IPS-NIHi11 (cell line): ENCODE measurements around the gene JPT1.
"Not testable (repeated sequence)": the region's sequence is repeated elsewhere in the genome, so short reads cannot be mapped to it uniquely, and the experiment has no call there.

Source experiments
- DNase-seq: peaks from one replicate; pipeline ENCODE4 v3.0.0; 2012; ENCODE audit warnings: mixed read lengths, low spot score

Gene JPT1

GRCh38 chr17:75154195-75155106, at the start of gene JPT1:
JPT1 (minus strand) TSS chr17:75154512; CDS start chr17:75154397, 115 bp downstream.
- DNase-seq = peak; percentile 98

DNA sequence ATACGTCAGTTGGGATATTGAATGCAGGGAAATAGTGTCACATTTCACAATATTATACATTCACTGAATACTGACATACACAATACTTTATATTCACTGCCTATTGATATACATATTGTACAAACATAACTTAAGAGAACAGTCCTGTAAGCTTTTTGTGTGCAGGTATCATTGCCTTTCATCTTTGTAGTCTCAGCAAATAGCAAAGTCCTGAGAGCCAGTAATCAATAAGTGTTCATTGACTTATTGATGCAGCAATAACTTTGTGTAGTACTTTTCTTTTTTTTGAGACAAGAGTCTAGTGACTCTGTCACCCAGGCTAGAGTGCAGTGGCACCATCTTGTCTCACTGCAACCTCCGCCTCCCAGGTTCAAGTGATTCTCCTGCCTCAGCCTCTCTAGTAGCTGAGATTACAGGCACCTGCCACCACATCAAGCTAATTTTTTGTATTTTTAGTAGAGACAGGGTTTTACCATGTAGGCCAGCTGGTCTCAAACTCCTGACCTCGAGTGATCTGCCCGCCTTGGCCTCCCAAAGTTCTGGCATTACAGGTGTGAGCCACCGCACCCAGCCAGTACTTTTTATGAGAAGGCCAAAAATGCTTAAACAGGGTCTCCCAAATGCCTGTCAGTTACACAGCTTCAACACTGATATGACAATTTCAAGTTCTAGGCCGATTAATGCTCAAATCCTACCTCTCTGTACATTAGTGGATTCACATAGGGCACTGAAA, 45.7 kb upstream of the JPT1 start:
- DNase-seq = no peak

GRCh38 chr17:75194879-75195278, 40.6 kb upstream of the JPT1 start:
- no peak for DNase-seq

DNA sequence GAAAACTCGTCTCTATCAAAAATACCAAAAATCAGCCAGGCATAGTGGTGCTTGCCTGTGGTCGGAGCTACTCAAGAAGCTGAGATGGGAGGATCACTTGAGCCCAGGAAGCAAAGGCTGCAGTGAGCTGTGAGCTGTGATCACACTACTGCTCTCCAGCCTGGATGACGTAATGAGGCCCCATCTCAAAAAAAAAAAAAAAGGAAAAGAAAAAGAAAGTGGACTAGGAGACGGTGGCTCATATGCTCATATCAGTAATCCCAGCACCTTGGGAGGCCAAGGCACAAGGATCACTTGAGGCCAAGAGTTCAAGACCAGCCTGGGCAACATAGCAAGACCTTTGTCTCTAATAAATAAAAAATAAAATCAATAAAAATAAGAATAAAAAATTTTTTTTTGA, 37.3 kb upstream of the JPT1 start:
- DNase-seq = no peak

DNA sequence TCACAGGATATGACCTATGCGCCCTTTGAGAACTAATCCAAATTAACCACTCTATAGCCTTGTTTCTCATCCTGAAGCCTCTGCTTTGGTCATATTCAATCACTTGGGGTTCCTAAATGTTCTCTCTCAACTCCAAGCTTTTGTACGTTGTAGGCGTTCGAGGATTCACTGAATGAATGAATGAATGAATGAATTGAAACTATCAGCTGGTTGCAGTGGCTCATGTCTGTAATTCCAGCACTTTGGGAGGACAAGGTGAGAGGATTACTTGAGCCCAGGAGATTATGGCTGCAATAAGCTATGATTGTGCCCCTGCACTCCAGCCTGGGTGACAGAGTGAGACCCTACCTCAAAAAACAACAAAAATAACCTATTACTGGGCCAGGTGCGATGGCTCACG, 34.3 kb upstream of the JPT1 start:
- no peak for DNase-seq

DNA sequence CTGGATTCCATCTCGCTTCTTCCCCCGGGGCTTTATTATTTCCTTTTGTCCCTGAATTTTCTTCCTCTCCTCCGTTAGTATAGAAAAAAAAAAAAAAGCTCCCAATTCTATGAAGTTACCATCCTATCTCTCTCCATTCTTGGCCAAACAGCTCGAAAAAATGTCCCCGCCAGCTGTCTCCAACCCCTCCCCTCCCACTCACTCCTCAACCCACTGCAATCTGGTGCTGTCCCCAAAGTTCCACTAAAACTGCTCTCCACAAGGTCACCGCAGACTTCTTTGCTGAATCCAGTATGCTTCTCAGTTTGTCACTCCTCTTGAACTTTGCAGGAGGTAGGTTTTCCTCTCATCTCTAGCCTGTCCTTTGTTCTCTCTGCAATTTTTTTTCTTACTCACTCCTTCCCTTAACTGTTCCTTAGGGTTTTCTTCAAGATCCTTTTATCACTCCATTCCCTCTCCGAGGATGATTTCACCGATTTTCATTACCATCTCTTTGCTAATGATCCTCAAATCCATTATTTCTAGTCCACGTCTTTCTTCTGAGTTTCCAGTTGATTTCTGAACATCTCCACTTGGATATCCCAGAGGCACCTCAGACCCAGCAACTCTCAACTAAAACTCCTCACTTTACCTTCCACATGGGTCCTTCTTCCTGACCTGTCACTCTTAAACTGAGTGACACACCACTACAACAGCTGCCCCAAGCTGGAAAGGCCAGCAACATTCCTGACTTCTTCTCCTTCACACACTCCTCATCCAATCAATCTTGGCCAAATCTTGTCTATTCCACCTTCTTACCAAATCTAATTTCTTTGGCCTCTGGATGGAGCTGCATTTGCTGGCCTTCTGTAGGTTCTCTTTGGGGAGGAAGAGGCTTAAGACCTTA, 29.9 kb upstream of the JPT1 start:
- DNase-seq = no peak

DNA sequence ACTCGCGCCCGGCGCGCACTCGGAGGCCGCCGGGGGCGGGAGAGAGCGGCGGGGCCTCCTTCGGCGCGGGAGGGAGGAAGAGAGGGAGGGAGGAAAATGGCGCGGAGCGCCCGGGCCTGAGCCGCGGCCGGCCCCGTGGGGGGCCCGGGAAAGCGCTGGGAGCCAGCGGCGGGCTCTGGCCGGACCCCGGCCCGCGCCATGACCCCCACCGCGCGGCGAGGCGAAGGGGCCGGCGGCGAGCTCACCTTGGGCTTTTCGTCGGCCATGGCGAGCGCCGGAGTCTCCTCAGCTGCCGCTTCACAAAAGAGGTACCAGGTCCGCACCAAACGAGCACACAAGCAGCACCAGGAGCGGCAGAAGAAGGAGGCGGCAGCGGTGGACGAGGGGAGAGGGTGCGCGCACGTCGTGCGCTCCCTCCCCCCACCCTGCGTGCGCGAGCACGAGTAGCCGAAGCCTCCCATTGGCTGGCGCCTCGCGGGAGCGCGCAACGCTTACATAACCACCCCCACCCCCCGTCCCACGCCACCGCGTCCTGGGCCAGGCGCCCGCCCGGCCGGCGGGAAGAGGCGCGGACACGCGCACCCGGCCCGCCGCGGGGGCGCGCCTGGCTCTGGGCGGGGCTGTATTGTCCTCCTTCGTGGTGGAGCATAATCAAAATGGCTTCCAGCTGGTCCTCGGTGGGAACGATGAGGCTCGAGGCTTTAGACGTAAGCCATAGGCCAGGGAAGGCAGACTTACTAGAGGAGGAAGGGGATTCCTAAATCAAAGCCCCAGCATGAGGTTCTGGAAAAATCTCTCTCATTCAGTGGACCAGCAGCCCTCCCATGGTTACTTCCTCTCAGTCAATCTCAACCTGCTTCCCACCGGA, 28.5 kb upstream of the JPT1 start, which contains the start of gene SUMO2:
TSS of gene SUMO2 (minus strand) at position 391 of the 868 bp plus-strand sequence. CDS start at position 266, 125 bp downstream.
- peak; percentile 100 for DNase-seq

- DNase-seq = no peak
Observed at GRCh38 chr17:75182319-75182568, 27.9 kb upstream of the JPT1 start.

- no peak for DNase-seq
Observed at GRCh38 chr17:75181608-75182318, 27.5 kb upstream of the JPT1 start.

- DNase-seq = no peak
Observed at GRCh38 chr17:75181110-75181509, 26.8 kb upstream of the JPT1 start.

DNA sequence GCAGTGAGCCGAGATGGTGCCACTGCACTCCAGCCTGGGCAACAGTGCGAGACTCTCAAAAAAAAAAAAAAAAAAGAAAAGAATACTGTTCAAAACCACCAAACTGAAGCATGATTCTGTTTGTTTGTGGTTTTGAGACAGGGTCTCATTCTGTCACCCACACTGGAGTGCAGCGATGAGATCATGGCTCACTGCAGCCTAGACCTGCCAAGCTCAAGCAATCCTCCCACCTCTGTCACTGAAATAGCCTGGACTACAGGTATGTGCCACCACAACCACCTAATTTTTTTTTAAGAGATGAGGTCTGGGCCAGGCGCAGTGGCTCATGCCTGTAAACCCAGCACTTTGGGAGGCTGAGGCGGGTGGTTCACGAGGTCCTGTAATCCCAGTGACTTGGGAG, 24.1 kb upstream of the JPT1 start:
- DNase-seq = no peak

DNA sequence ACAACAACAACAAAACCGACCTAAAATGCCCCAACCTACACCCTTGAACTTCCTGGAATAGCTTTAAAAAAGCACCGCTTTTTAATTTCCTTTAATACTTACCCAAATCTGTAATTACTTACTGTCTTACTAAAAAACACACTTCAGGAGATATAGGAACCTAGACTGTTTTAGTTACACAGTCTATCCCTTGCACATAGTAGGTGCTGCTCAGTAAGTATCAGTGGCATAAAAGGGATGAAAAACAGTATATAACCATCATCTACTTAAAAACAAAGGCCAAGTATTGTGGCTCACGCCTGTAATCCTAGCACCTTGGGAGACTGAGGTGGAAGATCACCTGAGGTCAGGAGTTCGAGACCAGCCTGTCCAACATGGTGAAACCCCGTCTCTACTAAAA, 22.3 kb upstream of the JPT1 start:
- no peak for DNase-seq

DNA sequence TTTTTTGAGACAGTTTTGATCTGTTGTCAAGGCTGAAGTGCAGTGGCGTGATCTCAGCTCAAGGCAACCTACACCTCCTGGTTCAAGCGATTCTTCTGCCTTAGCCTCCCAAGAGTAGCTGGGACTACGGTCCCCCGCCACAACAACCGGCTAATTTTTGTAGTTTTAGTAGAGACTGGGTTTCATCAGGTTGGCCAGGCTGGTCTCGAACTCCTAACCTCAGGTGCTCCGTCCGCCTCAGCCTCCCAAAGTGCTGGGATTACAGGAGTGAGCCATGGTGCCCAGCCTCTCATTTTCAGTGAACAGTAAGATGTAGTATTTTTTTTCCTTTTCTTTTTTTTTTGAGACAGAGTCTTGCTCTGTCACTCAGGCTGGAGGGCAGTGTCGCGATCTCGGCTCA, 20.7 kb upstream of the JPT1 start:
- DNase-seq = no peak

DNA sequence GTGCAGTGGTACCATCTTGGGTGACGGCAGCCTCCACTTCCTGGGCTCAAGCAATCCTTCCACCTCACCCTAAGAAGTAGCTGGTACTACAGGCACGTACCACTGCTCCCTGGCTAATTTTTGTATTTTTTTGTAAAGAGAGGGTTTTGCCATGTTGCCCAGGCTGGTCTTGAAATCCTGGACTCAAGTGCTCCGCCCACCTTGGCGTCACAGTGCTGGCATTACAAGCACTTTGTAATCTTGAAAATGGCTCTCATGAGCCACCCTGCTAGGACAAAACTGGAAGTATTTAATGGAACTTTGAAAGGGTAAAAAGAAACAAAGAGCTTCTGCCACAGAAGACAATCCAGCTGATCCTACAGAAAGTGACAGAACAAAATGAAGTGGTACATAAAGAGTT, 19.2 kb upstream of the JPT1 start:
- DNase-seq = no peak

DNA sequence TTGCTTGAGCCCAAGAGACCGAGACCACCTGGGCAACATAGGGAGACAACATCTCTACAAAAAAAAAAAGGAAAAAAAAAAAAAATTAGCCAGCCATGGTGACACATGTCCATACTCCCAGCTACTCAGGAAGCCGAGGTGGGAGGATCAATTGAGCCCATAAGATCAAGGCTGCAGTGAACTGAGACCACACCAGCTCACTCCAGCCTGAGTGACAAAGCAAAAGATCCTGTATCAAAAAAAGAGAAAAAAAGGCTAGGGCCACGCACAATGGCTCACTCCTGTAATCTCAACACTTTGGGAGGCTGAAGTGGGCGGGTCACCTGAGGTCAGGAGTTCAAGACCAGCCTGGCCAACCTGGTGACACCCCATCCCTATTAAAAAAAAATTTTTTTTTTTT, 14.7 kb upstream of the JPT1 start:
- DNase-seq = no peak

DNA sequence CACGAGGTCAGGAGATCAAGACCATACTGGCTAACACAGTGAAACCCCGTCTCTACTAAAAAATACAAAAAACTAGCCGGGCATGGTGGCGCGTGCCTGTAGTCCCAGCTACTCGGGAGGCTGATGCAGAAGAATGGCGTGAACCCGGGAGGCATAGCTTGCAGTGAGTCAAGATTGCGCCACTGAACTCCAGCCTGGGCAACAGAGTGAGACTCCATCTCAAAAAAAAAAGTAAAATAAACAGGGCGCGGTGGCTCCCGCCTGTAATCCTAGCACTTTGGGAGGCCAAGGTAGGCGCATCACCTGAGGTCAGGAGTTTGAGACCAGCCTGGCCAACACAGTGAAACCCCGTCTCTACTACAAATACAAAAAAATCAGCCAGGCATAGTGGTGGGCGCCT, 10.3 kb upstream of the JPT1 start:
- DNase-seq = not testable (repeated sequence)

DNA sequence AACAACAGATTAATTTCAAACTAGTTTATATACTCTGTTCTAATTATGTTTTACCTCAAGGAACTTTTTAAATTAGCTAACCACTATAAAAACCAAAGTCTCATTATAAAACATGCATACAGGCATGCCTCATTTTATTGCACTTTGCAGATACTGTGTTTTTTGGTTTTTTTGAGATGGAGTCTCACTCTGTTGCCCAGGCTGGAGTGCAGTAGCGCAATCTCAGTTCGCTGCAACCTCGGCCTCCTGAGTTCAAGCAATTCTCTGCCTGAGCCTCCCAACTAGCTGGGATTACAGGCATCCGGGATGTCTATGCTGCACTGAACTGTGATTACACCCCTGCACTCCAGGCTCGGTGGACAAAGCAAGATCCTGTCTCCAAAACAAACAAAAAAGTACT, 8.8 kb upstream of the JPT1 start:
- DNase-seq = no peak

DNA sequence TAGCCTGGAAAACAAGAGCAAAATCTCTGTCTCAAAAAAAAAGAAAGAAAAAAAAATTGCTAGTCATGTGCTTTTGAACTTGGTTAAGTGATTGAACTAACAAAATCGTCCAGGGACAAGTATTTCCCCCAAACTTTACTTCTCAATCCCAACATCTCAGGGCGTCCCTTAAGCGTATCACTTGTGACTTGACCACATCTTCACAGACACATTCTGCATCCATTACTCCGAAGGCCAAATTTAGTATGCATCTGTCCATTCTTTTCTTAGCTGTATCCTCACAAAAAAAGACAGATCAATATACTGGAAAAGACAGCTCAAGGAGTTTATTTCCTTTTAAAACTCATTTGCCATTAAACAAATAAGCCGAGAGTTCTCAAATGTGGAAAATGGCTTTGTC, 5.9 kb upstream of the JPT1 start:
- DNase-seq = no peak

DNA sequence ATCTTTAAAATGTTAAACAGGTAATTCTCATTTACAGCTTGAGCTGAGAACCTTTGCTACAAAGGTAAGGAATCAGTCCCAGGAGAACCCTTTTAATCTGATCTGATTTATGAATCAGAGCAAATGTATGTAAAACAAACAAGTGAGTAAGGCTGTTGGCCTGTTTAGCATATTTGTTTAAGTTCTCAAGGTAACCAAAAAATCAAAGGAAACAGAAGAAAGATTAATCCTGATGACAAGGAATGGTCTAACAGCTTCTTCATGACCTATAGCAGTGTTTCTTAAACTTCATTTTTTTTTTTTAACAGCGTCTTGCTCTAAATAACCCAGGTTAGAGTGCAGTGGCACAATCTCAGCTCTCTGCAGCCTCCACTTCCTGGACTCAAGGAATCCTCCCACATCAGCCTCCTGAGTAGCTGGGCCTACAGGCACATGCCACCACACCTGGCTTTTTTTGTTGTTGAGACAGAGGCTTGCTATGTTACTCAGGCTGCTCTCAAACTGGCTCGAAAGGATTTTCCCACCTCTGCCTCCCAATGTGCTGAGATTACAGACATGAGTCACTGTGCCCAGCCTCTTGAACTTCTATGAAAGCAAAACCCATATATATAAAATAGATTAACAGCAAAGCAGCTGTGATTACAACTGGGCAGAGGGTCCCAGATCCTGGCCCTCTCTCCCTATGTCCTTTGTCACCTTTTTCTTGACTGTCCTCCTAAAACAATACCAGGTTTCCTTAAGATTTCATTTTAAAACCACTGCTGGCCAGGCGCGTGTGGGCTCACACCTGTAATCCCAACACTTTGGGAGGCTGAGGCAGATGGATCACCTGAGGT, 5.1 kb upstream of the JPT1 start:
- no peak for DNase-seq

DNA sequence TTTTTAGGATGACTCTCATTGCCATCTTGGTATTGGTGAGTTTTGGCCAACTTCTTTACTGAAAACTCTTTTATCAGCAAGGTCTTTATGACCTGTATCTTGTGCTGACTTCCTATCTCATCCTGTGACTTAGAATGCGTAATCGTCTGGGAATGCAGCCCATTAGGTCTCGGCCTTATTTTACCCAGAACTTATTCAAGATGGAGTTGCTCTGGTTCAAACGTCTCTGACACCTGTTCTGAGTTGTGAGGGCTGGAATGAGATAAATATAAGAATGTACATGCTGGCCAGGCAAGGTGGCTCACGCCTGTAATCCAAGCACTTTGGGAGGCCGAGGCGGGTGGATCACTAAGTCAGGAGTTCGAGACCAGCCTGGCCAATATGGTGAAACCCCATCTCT, 4.2 kb upstream of the JPT1 start:
- not testable (repeated sequence) for DNase-seq
